MCF 10A (cell line): ENCODE measurements around the gene NUP85. TPM values are rescaled to one million over a fixed set of nuclear protein-coding genes. Genes with fewer than 3 reads are reported as not detected.

Experiments used
- BruUV-seq: library from RNA; stranded (reverse); fragments of 400-500 nt; replicated peaks from 2 replicates; lab custom pipeline; 2021; lab: Mats Ljungman, UMichigan
- CTCF ChIA-PET: fragments of 300-600 bp; sonication (Branson Sonifier 250); formaldehyde crosslinking; extraction: SDS; loops from one replicate; lab custom pipeline; 2021; ENCODE audit warnings: antibody characterized with exemption, inconsistent platforms; lab: Yijun Ruan, JAX
- POLR2A ChIA-PET: fragments of 300-600, 350-650 bp; sonication (Branson Sonifier 250); formaldehyde crosslinking; extraction: SDS; loops from one replicate; lab custom pipeline; 2020; ENCODE audit warnings: antibody characterized with exemption, inconsistent platforms; lab: Yijun Ruan, JAX
- DNase-seq: peaks from one replicate; pipeline ENCODE4 v3.0.0-alpha.2; 2018; ENCODE audit not compliant: unreplicated experiment
- H3K27ac Mint-ChIP-seq: one replicate; pipeline ENCODE4 v1.8.0; 2022; ENCODE audit warnings: mild to moderate bottlenecking, low read depth, mixed read lengths; ENCODE audit not compliant: unreplicated experiment
- H3K27me3 Mint-ChIP-seq: one replicate; pipeline ENCODE4 v1.8.0; 2022; ENCODE audit warnings: mixed read lengths; ENCODE audit not compliant: insufficient read depth, unreplicated experiment
- H3K36me3 Mint-ChIP-seq: one replicate; pipeline ENCODE4 v1.8.0; 2022; ENCODE audit warnings: mild to moderate bottlenecking, moderate library complexity, mixed read lengths; ENCODE audit not compliant: insufficient read depth, unreplicated experiment
- H3K4me1 Mint-ChIP-seq: one replicate; pipeline ENCODE4 v1.8.0; 2022; ENCODE audit warnings: mixed read lengths; ENCODE audit not compliant: insufficient read depth, unreplicated experiment
- H3K4me3 Mint-ChIP-seq: one replicate; pipeline ENCODE4 v1.8.0; 2022; ENCODE audit warnings: mild to moderate bottlenecking, moderate library complexity, mixed read lengths; ENCODE audit not compliant: unreplicated experiment
- H3K9me3 Mint-ChIP-seq: one replicate; pipeline ENCODE4 v1.8.0; 2022; ENCODE audit warnings: mixed read lengths; ENCODE audit not compliant: unreplicated experiment
- CTCF ChIP-seq: fragments of 200-600 bp; IDR thresholded peaks from one replicate; pipeline ENCODE4 v1.8.0; 2022; ENCODE audit warnings: antibody characterized with exemption, mild to moderate bottlenecking; ENCODE audit not compliant: unreplicated experiment
- intact Hi-C: fragments of 100-400 bp; cut with micrococcal nuclease; formaldehyde crosslinking; loops from 2 replicates; pipeline ENCODE4 v1.14.1; 2022
- total RNA-seq: library from RNA; stranded (reverse); gene quantifications from 2 replicates; pipeline ENCODE4 v1.2.3, GENCODE V29; 2022

The NUP85 gene
- total RNA-seq, 1 experiment from 2014 or later, result 42.3 TPM

- H3K36me3 Mint-ChIP-seq, result peaks cover 41% of the 10 kb centered on the region
- H3K27ac Mint-ChIP-seq, result peak within 1 kb of the TSS; percentile 77
- CTCF ChIA-PET, result interaction anchor here (0.6 to 2.2 kb wide), 3 partner anchors 8 to 69 kb away, joined by 3 to 7 read pairs (median 4); no protein-coding TSS in a partner anchor
- H3K27me3 Mint-ChIP-seq, result no peaks in the 10 kb centered on the region
- POLR2A ChIA-PET, result interaction anchor here (0.5 to 2.6 kb wide), 17 partner anchors 8 to 272 kb away, joined by 3 to 19 read pairs (median 4); partner anchors contain the start of genes GRB2, JPT1, KCTD2 and NUP85
- peaks cover 20% of the 10 kb centered on the region for H3K4me1 Mint-ChIP-seq
- H3K9me3 Mint-ChIP-seq, result peaks cover 6% of the 10 kb centered on the region
- intact Hi-C loops, result no loop called here
- peak; percentile 92 for DNase-seq
- peak; percentile 20 for TF ChIP-seq CTCF
- H3K4me3 Mint-ChIP-seq, result peak within 1 kb of the TSS; percentile 80
- no TSS peak for BruUV-seq
Measured at GRCh38 chr17:75182569-75183436, 22.7 kb upstream of the NUP85 start, which contains the start of gene SUMO2. Gene SUMO2, minus strand, starts transcription at chr17:75182959. Its CDS starts 125 bp downstream, at chr17:75182834.

- Mint-ChIP-seq H3K4me3 (peak overlapping the region; percentile 80), H3K36me3 (peaks cover 27% of the 10 kb centered on the region), H3K4me1 (peaks cover 24% of the 10 kb centered on the region), H3K27me3 (no peaks in the 10 kb centered on the region), H3K27ac (peak overlapping the region; percentile 77), H3K9me3 (peaks cover 6% of the 10 kb centered on the region)
- ChIA-PET CTCF (interaction anchor here (1.8 to 2.2 kb wide), 2 partner anchors 12 to 70 kb away, joined by 4 to 7 read pairs; no protein-coding TSS in a partner anchor), POLR2A (interaction anchor here (0.6 to 2.6 kb wide), 9 partner anchors 17 to 192 kb away, joined by 3 to 19 read pairs (median 6); partner anchors contain the start of genes JPT1 and NUP85)
- intact Hi-C loops, result no loop called here
- DNase-seq, result no peak
- no TSS peak for BruUV-seq
- TF ChIP-seq CTCF, result no peak
Measured at GRCh38 chr17:75183999-75184884, 21.2 kb upstream of the NUP85 start.

GRCh38 chr17:75188614-75189013 lies 16.9 kb upstream of the NUP85 start:
- ChIA-PET POLR2A (interaction anchor here (0.7 to 1.9 kb wide), 4 partner anchors 12 to 72 kb away, joined by 3 to 8 read pairs (median 4); partner anchors contain the start of genes GGA3 and NUP85), CTCF (interaction anchor here (0.7 to 4.7 kb wide), 4 partner anchors 12 to 444 kb away, joined by 3 to 22 read pairs (median 6); no protein-coding TSS in a partner anchor)
- intact Hi-C loops, result no loop called here

More at GRCh38 chr17:75188614-75189013, 16.9 kb upstream of the NUP85 start:
- Mint-ChIP-seq H3K27me3 (no peaks in the 10 kb centered on the region), H3K9me3 (peaks cover 6% of the 10 kb centered on the region), H3K36me3 (peaks cover 4% of the 10 kb centered on the region), H3K4me1 (peaks cover 16% of the 10 kb centered on the region), H3K27ac (no peak overlapping the region), H3K4me3 (no peak overlapping the region)
- no TSS peak for BruUV-seq
- DNase-seq, result no peak
- no peak for TF ChIP-seq CTCF
